H1 (cell line): Measurements from ENCODE around the gene AGBL1. TPM values are rescaled to one million over a fixed set of nuclear protein-coding genes. Genes with fewer than 3 reads are reported as not detected.

Source experiments
- CTCF ChIA-PET: fragments of 300-600 bp; sonication (Branson Sonifier 250); formaldehyde crosslinking; loops from one replicate; lab custom pipeline; 2021; ENCODE audit not compliant: partially characterized antibody; lab: Charles Lee
- POLR2A ChIA-PET: fragments of 300-600 bp; sonication (Branson Sonifier 250); formaldehyde crosslinking; loops from one replicate; lab custom pipeline; 2021; ENCODE audit warnings: inconsistent platforms; ENCODE audit not compliant: partially characterized antibody; lab: Charles Lee
- DNase-seq, 2 experiments: peaks; one replicate each; pipeline versions ENCODE4 v3.0.0 to v3.0.0-alpha.2; 2010 to 2022; ENCODE audit warnings: low spot score in 2 of 2, low read depth in 1 of 2, mixed read lengths in 1 of 2
- FAIRE-seq: peaks from 2 replicates; lab custom pipeline; 2011; peaks lifted over from hg19 to GRCh38; lab: Jason Lieb, UNC
- H2AFZ ChIP-seq: 2 replicates; pipeline ENCODE4 v1.8.1; 2012; ENCODE audit warnings: low read length, inconsistent platforms
- H2AK5ac ChIP-seq: 2 replicates; pipeline ENCODE4 v1.6.1; 2013; ENCODE audit warnings: low read depth, low read length
- H2BK120ac ChIP-seq: replicated peaks from 2 replicates; pipeline ENCODE3; 2013; ENCODE audit warnings: low read depth, low read length, inconsistent platforms
- H2BK12ac ChIP-seq: 2 replicates; pipeline ENCODE4 v1.6.1; 2013; ENCODE audit warnings: low read depth, low read length
- H2BK15ac ChIP-seq: 2 replicates; pipeline ENCODE4 v1.6.1; 2013; ENCODE audit warnings: low read length
- H2BK20ac ChIP-seq: 2 replicates; pipeline ENCODE4 v1.6.1; 2013; ENCODE audit warnings: low read length
- H2BK5ac ChIP-seq: 2 replicates; pipeline ENCODE4 v1.6.1; 2013; ENCODE audit warnings: low read depth, low read length
- H3K14ac ChIP-seq: 2 replicates; pipeline ENCODE4 v1.6.1; 2013; ENCODE audit warnings: inconsistent platforms; ENCODE audit not compliant: insufficient read length
- H3K18ac ChIP-seq: 2 replicates; pipeline ENCODE4 v1.6.1; 2013; ENCODE audit warnings: low read length; ENCODE audit errors: extremely low read depth
- H3K23ac ChIP-seq: 2 replicates; pipeline ENCODE4 v1.6.1; 2013; ENCODE audit warnings: inconsistent platforms; ENCODE audit not compliant: insufficient read length
- H3K23me2 ChIP-seq: 2 replicates; pipeline ENCODE4 v1.6.1; 2013; ENCODE audit warnings: low read depth, low read length
- H3K27ac ChIP-seq: 2 replicates; pipeline ENCODE4 v1.6.1; 2011; ENCODE audit warnings: low read depth, low read length, inconsistent platforms
- H3K27me3 ChIP-seq, 4 experiments: replicated peaks in 1 of 4; 1 replicate in 1 of 4; 2 replicates in 3 of 4; pipeline versions ENCODE4 v1.6.1 to v1.8.1; 2011 to 2013; ENCODE audit warnings: low read length in 3 of 4, mild to moderate bottlenecking in 3 of 4, inconsistent platforms in 2 of 4, mixed read lengths in 2 of 4, moderate library complexity in 1 of 4; ENCODE audit not compliant: control insufficient read depth in 3 of 4, insufficient read depth in 3 of 4; ENCODE audit errors: extremely low read depth in 1 of 4
- H3K36me3 ChIP-seq, 4 experiments: 2 replicates each; pipeline versions ENCODE4 v1.6.1 to v1.8.1; 2011 to 2013; ENCODE audit warnings: mild to moderate bottlenecking in 4 of 4, low read length in 3 of 4, moderate library complexity in 2 of 4, control low read depth in 1 of 4, inconsistent platforms in 1 of 4; ENCODE audit not compliant: insufficient read depth in 4 of 4, control insufficient read depth in 2 of 4
- H3K4ac ChIP-seq: replicated peaks from 2 replicates; pipeline ENCODE3; 2013; ENCODE audit warnings: low read length, low read depth, mixed read lengths, inconsistent platforms; ENCODE audit not compliant: insufficient read length
- H3K4me1 ChIP-seq, 4 experiments: replicated peaks in 1 of 4; 1 replicate in 1 of 4; 2 replicates in 3 of 4; pipeline versions ENCODE4 v1.6.1 to v1.8.1; 2011 to 2013; ENCODE audit warnings: low read length in 3 of 4, inconsistent platforms in 2 of 4, mixed read lengths in 1 of 4; ENCODE audit not compliant: insufficient read depth in 4 of 4, control insufficient read depth in 3 of 4
- H3K4me2 ChIP-seq, 2 experiments: 2 replicates each; pipeline versions ENCODE4 v1.6.1 to v1.8.1; 2011 to 2013; ENCODE audit warnings: low read depth in 2 of 2, low read length in 2 of 2, control low read depth in 1 of 2, inconsistent platforms in 1 of 2, mild to moderate bottlenecking in 1 of 2; ENCODE audit not compliant: insufficient read depth in 1 of 2
- H3K4me3 ChIP-seq, 4 experiments: fragments of 200-600, 300-600 bp in 1 of 4; sonication (generic), shearing (Covaris generic), sonication (Bioruptor Twin) in 1 of 4; 2 replicates each; pipeline versions ENCODE4 v1.5.1 to v1.8.1; 2011 to 2016; ENCODE audit warnings: low read length in 4 of 4, low read depth in 3 of 4, control low read depth in 2 of 4, inconsistent platforms in 2 of 4, mild to moderate bottlenecking in 2 of 4, mixed read lengths in 1 of 4, moderate library complexity in 1 of 4; ENCODE audit not compliant: insufficient read depth in 2 of 4; ENCODE audit errors: extremely low read depth in 1 of 4
- H3K56ac ChIP-seq: replicated peaks from 2 replicates; pipeline ENCODE3; 2013; ENCODE audit warnings: low read depth, mild to moderate bottlenecking, mixed read lengths, low read length, inconsistent platforms; ENCODE audit not compliant: insufficient read length
- H3K79me1 ChIP-seq: 2 replicates; pipeline ENCODE4 v1.6.1; 2013; ENCODE audit warnings: low read depth, low read length, control low read depth
- H3K79me2 ChIP-seq, 2 experiments: 2 replicates each; pipeline versions ENCODE4 v1.6.1 to v1.8.1; 2012 to 2013; ENCODE audit warnings: low read length in 2 of 2, mild to moderate bottlenecking in 2 of 2, inconsistent platforms in 1 of 2; ENCODE audit not compliant: insufficient read depth in 2 of 2, control insufficient read depth in 1 of 2
- H3K9ac ChIP-seq, 4 experiments: replicated peaks in 1 of 4; 1 replicate in 1 of 4; 2 replicates in 3 of 4; pipeline versions ENCODE4 v1.6.1 to v1.8.1; 2011 to 2013; ENCODE audit warnings: low read depth in 3 of 4, low read length in 3 of 4, control low read depth in 2 of 4, mild to moderate bottlenecking in 2 of 4, moderate library complexity in 2 of 4, inconsistent platforms in 1 of 4; ENCODE audit errors: extremely low read depth in 1 of 4
- H3K9me3 ChIP-seq, 2 experiments: 2 replicates each; pipeline versions ENCODE4 v1.6.1 to v1.8.1; 2012 to 2013; ENCODE audit warnings: mild to moderate bottlenecking in 2 of 2, moderate library complexity in 2 of 2, control low read depth in 1 of 2, inconsistent platforms in 1 of 2, low read depth in 1 of 2, low read length in 1 of 2, mixed read lengths in 1 of 2; ENCODE audit not compliant: insufficient read depth in 2 of 2
- H4K20me1 ChIP-seq, 2 experiments: replicated peaks in 1 of 2; 2 replicates each; pipeline versions ENCODE3 to v1.8.1; 2011 to 2013; ENCODE audit warnings: inconsistent platforms in 2 of 2, low read length in 2 of 2, mild to moderate bottlenecking in 1 of 2; ENCODE audit not compliant: insufficient read depth in 2 of 2, control insufficient read depth in 1 of 2
- H4K5ac ChIP-seq: 2 replicates; pipeline ENCODE4 v1.6.1; 2013; ENCODE audit warnings: low read length, low read depth, mixed read lengths, inconsistent platforms; ENCODE audit not compliant: insufficient read length
- H4K8ac ChIP-seq: 2 replicates; pipeline ENCODE4 v1.8.0; 2013; ENCODE audit warnings: mild to moderate bottlenecking, moderate library complexity, low read length, inconsistent platforms; ENCODE audit not compliant: insufficient read depth; ENCODE audit errors: extremely low read depth
- H4K91ac ChIP-seq: replicated peaks from 2 replicates; pipeline ENCODE3; 2013; ENCODE audit warnings: low read length, mixed read lengths, inconsistent platforms; ENCODE audit not compliant: insufficient read length
- ATF2 ChIP-seq: IDR thresholded peaks from 2 replicates; pipeline ENCODE4 v1.6.1; 2012; ENCODE audit warnings: low read length, inconsistent platforms
- BRCA1 ChIP-seq: IDR thresholded peaks from 2 replicates; pipeline ENCODE4 v1.6.1; 2012; ENCODE audit warnings: low read depth, low read length, improper control_type of control experiment
- E2F6 ChIP-seq: IDR thresholded peaks from 2 replicates; pipeline ENCODE4 v1.6.1; 2012; ENCODE audit warnings: inconsistent platforms
- EGR1 ChIP-seq: IDR thresholded peaks from 2 replicates; pipeline ENCODE4 v1.6.1; 2011; ENCODE audit warnings: low read depth, low read length, borderline replicate concordance
- GABPA ChIP-seq: IDR thresholded peaks from 2 replicates; pipeline ENCODE4 v1.6.1; 2011; ENCODE audit warnings: mild to moderate bottlenecking, low read length, moderate library complexity, borderline replicate concordance; ENCODE audit not compliant: insufficient read depth
- HDAC6 ChIP-seq: IDR thresholded peaks from one replicate; pipeline ENCODE4 v1.7.1; 2012; ENCODE audit warnings: low read depth, mild to moderate bottlenecking, inconsistent platforms, low read length, moderate library complexity
- JUND ChIP-seq: IDR thresholded peaks from 2 replicates; pipeline ENCODE4 v1.6.1; 2011; ENCODE audit warnings: mild to moderate bottlenecking, improper control_type of control experiment, low read length
- MAX ChIP-seq: IDR thresholded peaks from 2 replicates; pipeline ENCODE4 v1.6.1; 2012; ENCODE audit warnings: inconsistent platforms
- POLR2A ChIP-seq, 2 experiments: IDR thresholded peaks; 1 replicate in 1 of 2; 2 replicates in 1 of 2; pipeline ENCODE4 v1.6.1; 2011; ENCODE audit warnings: low read depth in 2 of 2, low read length in 2 of 2, mild to moderate bottlenecking in 2 of 2; ENCODE audit errors: control extremely low read depth in 1 of 2
- SIRT6 ChIP-seq: IDR thresholded peaks from one replicate; pipeline ENCODE4 v1.7.1; 2012; ENCODE audit warnings: low read length, inconsistent platforms
- SP1 ChIP-seq: IDR thresholded peaks from 2 replicates; pipeline ENCODE4 v1.6.1; 2011; ENCODE audit warnings: low read depth, low read length
- SP4 ChIP-seq: IDR thresholded peaks from 2 replicates; pipeline ENCODE4 v1.6.1; 2012; ENCODE audit warnings: low read length, inconsistent platforms
- YY1 ChIP-seq: IDR thresholded peaks from 2 replicates; pipeline ENCODE4 v1.6.1; 2011; ENCODE audit warnings: low read depth, mild to moderate bottlenecking, low read length
- WGBS, 2 experiments: shearing (Covaris generic) in 1 of 2; methylation state at CpG; one replicate each; pipeline versions ENCODE4 v1.1.6 to v1.1.7; 2013 to 2015; ENCODE audit warnings: low lambda C conversion rate in 2 of 2, mixed read lengths in 2 of 2, inconsistent platforms in 1 of 2, low coverage in 1 of 2, missing lambda C conversion rate in 1 of 2; ENCODE audit not compliant: insufficient replicate concordance in 2 of 2, insufficient coverage in 1 of 2, insufficient read length in 1 of 2; ENCODE audit errors: extremely low coverage in 1 of 2, missing lambda C conversion rate in 1 of 2; 5-methylcytosine and 5-hydroxymethylcytosine counted together
- polyA plus RNA-seq, 7 experiments: library from polyadenylated mRNA; depleted of rRNA in 3 of 7; stranded (reverse) in 5 of 7; unstranded in 2 of 7; fragments of >200 nt in 5 of 7; fragments of 200-250 nt in 2 of 7; gene quantifications; 1 replicate in 5 of 7; 2 replicates in 1 of 7; 4 replicates in 1 of 7; pipeline versions ENCODE4 v1.2.1 to v1.2.3, GENCODE V29; 2011 to 2013; ENCODE audit warnings: missing spikeins in 2 of 7, mixed read lengths in 2 of 7
- total RNA-seq: library from RNA; stranded (reverse); fragmentation: NEBNext Ultra II Directional; extraction: Animal tissue kit (Norgen Biotek cat#: 25700); gene quantifications from 2 replicates; pipeline ENCODE4 v1.2.1, GENCODE V29; 2021

AGBL1 gene
- total and polyA plus RNA-seq, 2 of the 8 experiments (the other 6 are each of a cell fraction or from before 2014, with no cell fraction given) = not detected

- H2BK5ac ChIP-seq = no peak overlapping the region
- FAIRE-seq = no peak
- TF ChIP-seq JUND (no peak), ATF2 (no peak), BRCA1 (no peak), SIRT6 (no peak), SP4 (no peak), HDAC6 (no peak), YY1 (no peak), E2F6 (no peak), GABPA (no peak), EGR1 (no peak), SP1 (no peak), MAX (no peak), POLR2A (IDR thresholded peaks at IDR 0.05; ENCODE audit: control extremely low read depth in 1 of 2, low read depth in 2 of 2, low read length in 2 of 2) (no peak)
These were observed 893.7 kb downstream of the AGBL1 start for GRCh38 chr15:86973284-86973844.

More at GRCh38 chr15:86973284-86973844, 893.7 kb downstream of the AGBL1 start:
- Histone ChIP-seq H3K79me1 (no peaks in the 10 kb centered on the region), H3K14ac (no peak overlapping the region), H4K20me1 (no peaks in the 10 kb centered on the region), H3K9ac (no peak overlapping the region), H3K4me2 (no peak overlapping the region; a peak in 1 of 4 replicates), H3K18ac (no peak overlapping the region), H3K56ac (no peak overlapping the region), H2AFZ (peak overlapping the region; percentile 32; the same call in 1 of the 2 replicates), H3K36me3 (no peaks in the 10 kb centered on the region), H3K4me1 (peaks cover 0 to 2% (median 1%) of the 10 kb centered on the region in 4 experiments; a peak in 1 of 7 replicates), H2AK5ac (no peak overlapping the region), H2BK12ac (no peak overlapping the region; the same call in 1 of the 2 replicates), H3K9me3 (no peaks in the 10 kb centered on the region), H3K4me3 (no peak overlapping the region), H4K8ac (no peak overlapping the region), H2BK20ac (no peak overlapping the region), H3K27me3 (no peaks in the 10 kb centered on the region), H3K4ac (no peak overlapping the region), H3K27ac (no peak overlapping the region), H4K91ac (no peak overlapping the region), H4K5ac (no peak overlapping the region), H3K79me2 (no peaks in the 10 kb centered on the region), H2BK15ac (no peak overlapping the region), H3K23me2 (no peaks in the 10 kb centered on the region), H2BK120ac (no peak overlapping the region), H3K23ac (no peak overlapping the region)
- DNase-seq = no peak
- ChIA-PET POLR2A (no interaction called here), CTCF (no interaction called here)
- 94% methylated on average over 2 of the region's 2 CpGs; no CpG with 5 or more reads in 1 of the 2 experiments for WGBS, 2 experiments
